H9 (cell line): ENCODE data around the gene ZNF616. TPM values are rescaled to one million over a fixed set of nuclear protein-coding genes. Genes with fewer than 3 reads are reported as not detected.

Source experiments
- DNase-seq: peaks from one replicate; pipeline ENCODE4 v3.0.0-alpha.2; 2017
- H2AFZ ChIP-seq: one replicate; pipeline ENCODE4 v1.6.1; 2013; ENCODE audit warnings: mild to moderate bottlenecking, low read length, control low read depth, moderate library complexity
- H2AK5ac ChIP-seq: 2 replicates; pipeline ENCODE4 v1.6.1; 2013; ENCODE audit warnings: low read length, control low read depth, mixed read lengths; ENCODE audit not compliant: insufficient read length
- H2BK120ac ChIP-seq: one replicate; pipeline ENCODE4 v1.6.1; 2013; ENCODE audit warnings: low read depth, mild to moderate bottlenecking, low read length, control low read depth, inconsistent platforms; ENCODE audit not compliant: poor library complexity, severe bottlenecking
- H2BK12ac ChIP-seq: 2 replicates; pipeline ENCODE4 v1.6.1; 2013; ENCODE audit warnings: low read length, control low read depth, mixed read lengths, low read depth; ENCODE audit not compliant: insufficient read length
- H2BK15ac ChIP-seq: 2 replicates; pipeline ENCODE4 v1.6.1; 2013; ENCODE audit warnings: low read depth, low read length, control low read depth
- H2BK20ac ChIP-seq: one replicate; pipeline ENCODE4 v1.6.1; 2013; ENCODE audit warnings: low read depth, mild to moderate bottlenecking, low read length, control low read depth, inconsistent platforms; ENCODE audit not compliant: poor library complexity, severe bottlenecking
- H2BK5ac ChIP-seq: 2 replicates; pipeline ENCODE4 v1.6.1; 2013; ENCODE audit warnings: low read length, control low read depth, mixed read lengths; ENCODE audit not compliant: insufficient read length
- H3K14ac ChIP-seq: 2 replicates; pipeline ENCODE4 v1.6.1; 2013; ENCODE audit warnings: low read length, control low read depth; ENCODE audit not compliant: insufficient read depth
- H3K18ac ChIP-seq: 2 replicates; pipeline ENCODE4 v1.6.1; 2013; ENCODE audit warnings: low read depth, mild to moderate bottlenecking, mixed read lengths, low read length, control low read depth; ENCODE audit not compliant: insufficient read length
- H3K23ac ChIP-seq: 2 replicates; pipeline ENCODE4 v1.6.1; 2013; ENCODE audit warnings: low read length, control low read depth, mixed read lengths, low read depth; ENCODE audit not compliant: insufficient read length
- H3K23me2 ChIP-seq: 2 replicates; pipeline ENCODE4 v1.6.1; 2013; ENCODE audit warnings: low read depth, mild to moderate bottlenecking, mixed read lengths, low read length, control low read depth; ENCODE audit not compliant: insufficient read length, poor library complexity, severe bottlenecking
- H3K27ac ChIP-seq: 2 replicates; pipeline ENCODE4 v1.5.1; 2013; ENCODE audit warnings: low read length, control low read depth, mixed read lengths, low read depth; ENCODE audit not compliant: insufficient read length
- H3K27me3 ChIP-seq: 2 replicates; pipeline ENCODE4 v1.6.1; 2013; ENCODE audit warnings: low read length, control low read depth, inconsistent platforms; ENCODE audit not compliant: insufficient read depth
- H3K4ac ChIP-seq: 2 replicates; pipeline ENCODE4 v1.6.1; 2013; ENCODE audit warnings: low read depth, mild to moderate bottlenecking, control low read depth, inconsistent platforms, low read length, moderate library complexity
- H3K4me1 ChIP-seq: 2 replicates; pipeline ENCODE4 v1.6.1; 2013; ENCODE audit warnings: low read length, control low read depth, inconsistent platforms; ENCODE audit not compliant: insufficient read depth
- H3K4me2 ChIP-seq: 2 replicates; pipeline ENCODE4 v1.6.1; 2013; ENCODE audit warnings: low read length, control low read depth, mixed read lengths; ENCODE audit not compliant: insufficient read length, insufficient read depth
- H3K56ac ChIP-seq: 2 replicates; pipeline ENCODE4 v1.6.1; 2013; ENCODE audit warnings: low read depth, mild to moderate bottlenecking, mixed read lengths, low read length, control low read depth; ENCODE audit not compliant: insufficient read length
- H3K79me1 ChIP-seq: 2 replicates; pipeline ENCODE4 v1.6.1; 2013; ENCODE audit warnings: low read depth, mild to moderate bottlenecking, moderate library complexity, low read length, control low read depth, inconsistent platforms; ENCODE audit not compliant: insufficient read depth, poor library complexity, severe bottlenecking
- H3K79me2 ChIP-seq: 2 replicates; pipeline ENCODE4 v1.6.1; 2013; ENCODE audit warnings: low read length, control low read depth, inconsistent platforms; ENCODE audit not compliant: insufficient read depth
- H3K9ac ChIP-seq: 2 replicates; pipeline ENCODE4 v1.6.1; 2013; ENCODE audit warnings: low read length, control low read depth, mixed read lengths; ENCODE audit not compliant: insufficient read length; ENCODE audit errors: extremely low read depth
- H3K9me3 ChIP-seq: one replicate; pipeline ENCODE4 v1.6.1; 2013; ENCODE audit warnings: low read depth, low read length, inconsistent platforms; ENCODE audit not compliant: control insufficient read depth
- H3T11ph ChIP-seq: one replicate; pipeline ENCODE4 v1.6.1; 2013; ENCODE audit warnings: mild to moderate bottlenecking, low read length, control low read depth, inconsistent platforms
- H4K20me1 ChIP-seq: one replicate; pipeline ENCODE4 v1.6.1; 2013; ENCODE audit not compliant: control insufficient read depth, insufficient read length, insufficient read depth
- H4K5ac ChIP-seq: 2 replicates; pipeline ENCODE4 v1.6.1; 2013; ENCODE audit warnings: low read depth, mild to moderate bottlenecking, mixed read lengths, low read length, control low read depth; ENCODE audit not compliant: insufficient read length
- H4K8ac ChIP-seq: replicated peaks from 2 replicates; pipeline ENCODE4 v1.6.1; 2013; ENCODE audit warnings: low read length, control low read depth, mixed read lengths, low read depth; ENCODE audit not compliant: insufficient read length
- H4K91ac ChIP-seq: 2 replicates; pipeline ENCODE4 v1.6.1; 2013; ENCODE audit warnings: low read depth, mild to moderate bottlenecking, moderate library complexity, mixed read lengths, low read length, control low read depth; ENCODE audit not compliant: insufficient read length
- H3K27ac Mint-ChIP-seq, 3 experiments: 2 replicates in 2 of 3; 3 replicates in 1 of 3; pipeline ENCODE4 v1.8.0; 2020 to 2021; ENCODE audit warnings: mixed read lengths in 3 of 3, mild to moderate bottlenecking in 1 of 3, moderate library complexity in 1 of 3
- H3K27me3 Mint-ChIP-seq: 2 replicates; pipeline ENCODE4 v1.8.0; 2021; ENCODE audit warnings: low read depth, mild to moderate bottlenecking, moderate library complexity, mixed read lengths
- H3K36me3 Mint-ChIP-seq, 3 experiments: 2 replicates in 2 of 3; 3 replicates in 1 of 3; pipeline ENCODE4 v1.8.0; 2020 to 2021; ENCODE audit warnings: low read depth in 3 of 3, mixed read lengths in 3 of 3; ENCODE audit not compliant: insufficient read depth in 1 of 3
- H3K4me1 Mint-ChIP-seq, 2 experiments: 2 replicates each; pipeline ENCODE4 v1.8.0; 2020; ENCODE audit warnings: mixed read lengths in 2 of 2
- H3K4me3 Mint-ChIP-seq, 2 experiments: 2 replicates in 1 of 2; 3 replicates in 1 of 2; pipeline ENCODE4 v1.8.0; 2020 to 2021; ENCODE audit warnings: mild to moderate bottlenecking in 2 of 2, mixed read lengths in 2 of 2, moderate library complexity in 1 of 2
- H3K9me3 Mint-ChIP-seq, 2 experiments: 2 replicates in 1 of 2; 3 replicates in 1 of 2; pipeline ENCODE4 v1.8.0; 2020; ENCODE audit warnings: mild to moderate bottlenecking in 2 of 2, mixed read lengths in 2 of 2, moderate library complexity in 1 of 2
- CTCF ChIP-seq: fragments of 200-600 bp; sonication (generic); conservative IDR thresholded peaks from 3 replicates; pipeline ENCODE4 v1.8.0; 2021; ENCODE audit warnings: antibody characterized with exemption, mild to moderate bottlenecking
- WGBS: extraction: QIAGEN DNeasy Blood & Tissue Kit; methylation state at CpG from one replicate; pipeline ENCODE4 v1.1.7; 2013; ENCODE audit warnings: missing lambda C conversion rate, low lambda C conversion rate, mixed read lengths; ENCODE audit not compliant: insufficient read length; ENCODE audit errors: extremely low coverage; 5-methylcytosine and 5-hydroxymethylcytosine counted together
- long read RNA-seq: library from polyadenylated mRNA; unstranded; transcript quantifications from one replicate; pipeline ENCODE4 v2.0.0, GENCODE V29; 2020
- total RNA-seq: library from RNA; stranded (reverse); gene quantifications from 2 replicates; pipeline ENCODE4 v1.2.1, GENCODE V29; 2021

ZNF616 gene
- total RNA-seq: 31.3 and 32.0 TPM in 2 replicates
- long read RNA-seq, full-length matches to known transcripts: 39 of 49 reads
- long read RNA-seq, partial matches to known transcripts: 1 of 49 reads
- long read RNA-seq, other reads (novel, unspliced or antisense): 9 of 49 reads

DNA sequence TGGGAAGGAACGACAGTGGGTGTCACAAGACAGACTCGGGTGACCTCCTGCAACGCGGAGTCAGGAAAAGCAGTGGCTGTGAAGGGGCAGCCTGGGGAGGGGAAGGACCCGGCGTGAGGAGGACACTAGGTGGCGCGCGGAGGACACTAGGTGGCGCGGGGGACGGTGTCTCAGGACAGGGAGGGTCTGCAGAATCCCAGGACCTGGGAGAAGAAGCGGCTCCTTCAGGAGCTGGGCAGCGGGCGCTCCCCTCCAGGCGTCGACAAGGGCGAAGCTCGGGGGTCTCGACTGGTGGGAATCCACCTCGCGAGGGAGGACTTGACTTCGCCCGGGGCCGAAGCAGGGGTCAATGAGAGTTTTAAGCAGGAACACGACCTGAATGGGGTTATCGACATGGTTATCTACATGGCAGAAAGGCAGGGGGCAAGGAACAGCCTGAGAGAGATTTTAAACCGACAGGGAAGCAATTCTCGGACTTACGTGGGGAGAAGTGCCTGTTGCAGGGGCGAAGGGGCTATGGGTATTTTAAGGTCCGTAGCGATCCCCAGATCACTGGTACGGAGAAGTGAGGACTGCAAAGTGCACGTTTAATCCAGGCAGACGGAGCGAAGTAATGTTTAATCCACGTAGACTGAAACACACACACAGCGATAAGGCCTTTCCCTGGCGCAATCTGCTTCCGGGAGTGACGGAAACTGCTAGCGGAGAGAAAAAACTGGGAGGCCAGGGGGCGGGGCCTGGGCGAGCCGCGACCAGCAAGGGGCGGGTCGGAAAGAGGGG, at the start of gene ZNF616:
TSS of gene ZNF616 (minus strand) at position 687 of the 780 bp plus-strand sequence. CDS start 9,426 bp downstream, outside the sequence.
- H3K4ac ChIP-seq: no peak within 1 kb of the TSS
- no peak within 1 kb of the TSS for H4K8ac ChIP-seq
- H2BK12ac ChIP-seq: no peak within 1 kb of the TSS
- H4K20me1 ChIP-seq: peaks cover 2% of the 10 kb centered on the region
- peak within 1 kb of the TSS; percentile 83 for H4K5ac ChIP-seq
- H2AFZ ChIP-seq: peak within 1 kb of the TSS; percentile 65
- no peak within 1 kb of the TSS for H2AK5ac ChIP-seq
- peaks cover 14% of the 10 kb centered on the region; the same call in 1 of the 2 replicates for H3K79me2 ChIP-seq
- H3T11ph ChIP-seq: no peak within 1 kb of the TSS
- no peaks in the 10 kb centered on the region for H3K79me1 ChIP-seq
- no peak within 1 kb of the TSS for H2BK120ac ChIP-seq
- H3K36me3 Mint-ChIP-seq: peaks cover 29 to 43% (median 40%) of the 10 kb centered on the region in 3 experiments
- peaks cover 21 to 44% of the 10 kb centered on the region in 2 experiments; a peak in 4 of 5 replicates for H3K9me3 Mint-ChIP-seq
- H3K56ac ChIP-seq: no peak within 1 kb of the TSS
- WGBS: no CpG with 5 or more reads among the region's 49 CpGs
- peak; percentile 79 for TF ChIP-seq CTCF
- H3K4me1 ChIP-seq: no peaks in the 10 kb centered on the region
- H2BK5ac ChIP-seq: no peak within 1 kb of the TSS
- peak; percentile 96 for DNase-seq
- no peak within 1 kb of the TSS for H2BK15ac ChIP-seq
- peaks cover 13 to 20% of the 10 kb centered on the region in 2 experiments for H3K4me1 Mint-ChIP-seq
- peak within 1 kb of the TSS; percentile 62; the same call in 1 of the 2 replicates for H3K14ac ChIP-seq
- H3K23ac ChIP-seq: no peak within 1 kb of the TSS
- no peaks in the 10 kb centered on the region for H3K27me3 Mint-ChIP-seq
- no peak within 1 kb of the TSS for H4K91ac ChIP-seq
- peak within 1 kb of the TSS; percentile 73 to 98 (median 98) for H3K27ac Mint-ChIP-seq
- peak within 1 kb of the TSS; percentile 32 for H3K27ac ChIP-seq
- peak within 1 kb of the TSS; percentile 56 for H3K4me2 ChIP-seq
- no peaks in the 10 kb centered on the region for H3K27me3 ChIP-seq
- H2BK20ac ChIP-seq: no peak within 1 kb of the TSS
- peaks cover 14% of the 10 kb centered on the region for H3K23me2 ChIP-seq
- peak within 1 kb of the TSS; percentile 66 for H3K18ac ChIP-seq
- H3K4me3 Mint-ChIP-seq: peak within 1 kb of the TSS; percentile 94 to 95
- peak within 1 kb of the TSS; percentile 83 for H3K9ac ChIP-seq
- no peaks in the 10 kb centered on the region for H3K9me3 ChIP-seq
